ENCODE data around the gene OR1K1. TPM values are rescaled to one million over a fixed set of nuclear protein-coding genes. Genes with fewer than 3 reads are reported as not detected.

OR1K1 gene
- total and polyA plus RNA-seq, 9 of the 15 experiments (the other 6 are each of a cell fraction or from before 2014, with no cell fraction given): not detected

- TF ChIP-seq IRF1 (CRISPR knock-in tag; IDR thresholded peaks at IDR 0.05; ENCODE audit: borderline replicate concordance) (no peak), PTBP1 (IDR thresholded peaks at IDR 0.05; ENCODE audit: low read depth, low read length) (no peak), ZKSCAN1 (IDR thresholded peaks at IDR 0.05; ENCODE audit: low read depth, low read length) (no peak), KDM5B (IDR thresholded peaks at IDR 0.05; ENCODE audit: insufficient replicate concordance, low read depth, low read length) (no peak), KLF16 (IDR thresholded peaks at IDR 0.05) (peak; percentile 54; the same call in 1 of the 2 replicates), SRSF1 (IDR thresholded peaks at IDR 0.05; ENCODE audit: low read depth, low read length) (no peak), SMARCC2 (IDR thresholded peaks at IDR 0.05; ENCODE audit: low read depth) (peak; percentile 26; the same call in 1 of the 2 replicates), ZNF311 (CRISPR knock-in tag; IDR thresholded peaks at IDR 0.05) (no peak), BDP1 (IDR thresholded peaks at IDR 0.05; ENCODE audit: insufficient read depth, insufficient read length) (no peak), ZNF324 (CRISPR knock-in tag; IDR thresholded peaks at IDR 0.05) (no peak), SMARCA4 (IDR thresholded peaks at IDR 0.05) (peak; percentile 63), NRF1 (conservative IDR thresholded peaks at IDR 0.05 in 1 of 2, IDR thresholded peaks at IDR 0.05 in 1 of 2) (no peak), MTA2 (IDR thresholded peaks at IDR 0.05; ENCODE audit: low read depth) (peak; percentile 49; the same call in 1 of the 2 replicates), HMGXB4 (CRISPR knock-in tag; IDR thresholded peaks at IDR 0.05) (no peak), PCBP2 (IDR thresholded peaks at IDR 0.05; ENCODE audit: low read depth, low read length, poor library complexity, severe bottlenecking) (no peak), SOX6 (IDR thresholded peaks at IDR 0.05) (peak; percentile 74; the same call in 1 of the 2 replicates), ZNF175 (CRISPR knock-in tag; IDR thresholded peaks at IDR 0.05; ENCODE audit: low read depth) (peak; percentile 64), NFIC (IDR thresholded peaks at IDR 0.05) (peak; percentile 67), ARID1B (IDR thresholded peaks at IDR 0.05) (peak; percentile 81), HDAC2 (IDR thresholded peaks at IDR 0.05) (no peak), U2AF2 (optimal IDR thresholded peaks at IDR 0.05; ENCODE audit: low read depth, low read length) (no peak), HCFC1 (IDR thresholded peaks at IDR 0.05; ENCODE audit: low read depth, low read length) (no peak), TAF7 (tag; IDR thresholded peaks at IDR 0.05) (no peak), SMARCE1 (IDR thresholded peaks at IDR 0.05) (peak; percentile 70; the same call in 1 of the 2 replicates), ZNF436 (CRISPR knock-in tag; IDR thresholded peaks at IDR 0.05) (no peak), CTCFL (IDR thresholded peaks at IDR 0.05; ENCODE audit: borderline replicate concordance, insufficient read depth, low read depth, low read length, poor library complexity, severe bottlenecking) (no peak), MAZ (CRISPR knock-in tag; conservative IDR thresholded peaks at IDR 0.05 in 1 of 2, IDR thresholded peaks at IDR 0.05 in 1 of 2) (0 out of 4 replicates have a peak, but pooled peaks of 1 of the 2 experiments have one; percentile 21)
These were observed 21.5 kb downstream of the OR1K1 start (continued) for GRCh38 chr9:122821278-122821943.
